ENCODE results near the gene COX6B1.

The COX6B1 gene

DNA sequence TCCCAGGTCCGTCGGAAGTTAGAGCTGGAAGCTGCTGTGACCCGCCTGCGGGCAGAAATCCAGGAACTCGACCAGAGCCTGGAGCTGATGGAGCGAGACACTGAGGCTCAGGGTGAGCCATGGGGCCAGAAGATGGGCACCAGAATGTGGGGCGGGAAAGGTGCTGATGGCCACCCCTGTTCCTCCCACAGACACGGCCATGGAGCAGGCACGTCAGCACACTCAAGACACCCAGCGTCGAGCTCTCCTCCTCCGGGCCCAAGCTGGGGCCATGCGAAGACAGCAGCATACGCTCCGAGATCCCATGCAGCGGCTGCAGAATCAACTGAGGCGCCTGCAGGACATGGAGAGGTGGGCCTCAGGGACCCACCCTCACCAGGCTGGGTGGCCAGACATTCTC is 33.1 kb upstream of the COX6B1 start:
- no peaks in the 10 kb centered on the region for H3K36me3 ChIP-seq (replicated peaks; ENCODE audit: insufficient read depth, low read length)

DNA sequence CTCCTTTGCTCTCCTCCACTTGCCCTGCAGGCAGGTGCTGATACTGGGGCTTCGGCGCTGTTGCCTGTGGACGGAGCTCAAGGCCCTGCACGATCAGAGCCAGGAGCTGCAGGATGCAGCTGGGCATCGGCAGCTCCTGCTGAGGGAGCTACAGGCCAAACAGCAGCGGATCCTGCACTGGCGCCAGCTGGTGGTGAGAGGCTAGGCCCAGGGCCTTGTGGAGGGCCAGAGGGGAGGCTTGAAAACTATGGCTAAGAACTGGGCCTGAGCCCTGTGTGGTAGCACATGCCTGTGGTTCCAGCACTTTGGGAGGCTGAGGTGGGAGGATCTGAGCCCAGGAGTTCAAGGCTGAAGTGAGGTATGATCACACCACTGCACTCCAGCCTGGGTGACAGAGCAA is 29.3 kb upstream of the COX6B1 start:
- Histone ChIP-seq H3K9me3 (replicated peaks; ENCODE audit: insufficient read depth, low read length) (no peaks in the 10 kb centered on the region), H3K36me3 (replicated peaks; ENCODE audit: insufficient read depth, low read length) (no peaks in the 10 kb centered on the region), H3K27ac (ENCODE audit: low read length) (no peak overlapping the region), H4K20me1 (ENCODE audit: insufficient read depth, low read length) (no peaks in the 10 kb centered on the region), H3K4me1 (ENCODE audit: low read length) (no peaks in the 10 kb centered on the region), H3F3A (ENCODE audit: insufficient read depth, low read length) (no peaks in the 10 kb centered on the region), H3K27me3 (replicated peaks; ENCODE audit: insufficient read depth, low read length) (no peaks in the 10 kb centered on the region), H2AFZ (ENCODE audit: low read length) (no peak overlapping the region), H3K9me2 (replicated peaks; ENCODE audit: insufficient read depth, low read length) (no peaks in the 10 kb centered on the region), H3K9ac (ENCODE audit: low read length) (no peak overlapping the region), H3K79me2 (ENCODE audit: low read length) (no peaks in the 10 kb centered on the region), H3K4me2 (ENCODE audit: low read depth, low read length) (no peak overlapping the region), H3K4me3 (ENCODE audit: low read length) (no peak overlapping the region)
- no peak for DNase-seq
- no peak for TF ChIP-seq EZH2phosphoT487 (IDR thresholded peaks at IDR 0.05; ENCODE audit: low read length)
- TF ChIP-seq EZH2 (optimal IDR thresholded peaks at IDR 0.05; ENCODE audit: low read depth, low read length): no peak
- TF ChIP-seq, protein P1, sequence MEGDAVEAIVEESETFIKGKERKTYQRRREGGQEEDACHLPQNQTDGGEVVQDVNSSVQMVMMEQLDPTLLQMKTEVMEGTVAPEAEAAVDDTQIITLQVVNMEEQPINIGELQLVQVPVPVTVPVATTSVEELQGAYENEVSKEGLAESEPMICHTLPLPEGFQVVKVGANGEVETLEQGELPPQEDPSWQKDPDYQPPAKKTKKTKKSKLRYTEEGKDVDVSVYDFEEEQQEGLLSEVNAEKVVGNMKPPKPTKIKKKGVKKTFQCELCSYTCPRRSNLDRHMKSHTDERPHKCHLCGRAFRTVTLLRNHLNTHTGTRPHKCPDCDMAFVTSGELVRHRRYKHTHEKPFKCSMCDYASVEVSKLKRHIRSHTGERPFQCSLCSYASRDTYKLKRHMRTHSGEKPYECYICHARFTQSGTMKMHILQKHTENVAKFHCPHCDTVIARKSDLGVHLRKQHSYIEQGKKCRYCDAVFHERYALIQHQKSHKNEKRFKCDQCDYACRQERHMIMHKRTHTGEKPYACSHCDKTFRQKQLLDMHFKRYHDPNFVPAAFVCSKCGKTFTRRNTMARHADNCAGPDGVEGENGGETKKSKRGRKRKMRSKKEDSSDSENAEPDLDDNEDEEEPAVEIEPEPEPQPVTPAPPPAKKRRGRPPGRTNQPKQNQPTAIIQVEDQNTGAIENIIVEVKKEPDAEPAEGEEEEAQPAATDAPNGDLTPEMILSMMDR (IDR thresholded peaks at IDR 0.05; ENCODE audit: low read length): no peak

More for the DNA sequence above, 33.1 kb upstream of the COX6B1 start:
- no peak overlapping the region for H3K9ac ChIP-seq (ENCODE audit: low read length)
- no peak overlapping the region for H3K4me2 ChIP-seq (ENCODE audit: low read depth, low read length)
- H3K9me2 ChIP-seq (replicated peaks; ENCODE audit: insufficient read depth, low read length): no peaks in the 10 kb centered on the region
- no peaks in the 10 kb centered on the region for H3K27me3 ChIP-seq (replicated peaks; ENCODE audit: insufficient read depth, low read length)
- H3F3A ChIP-seq (ENCODE audit: insufficient read depth, low read length): no peaks in the 10 kb centered on the region
- H4K20me1 ChIP-seq (ENCODE audit: insufficient read depth, low read length): no peaks in the 10 kb centered on the region
- H3K79me2 ChIP-seq (ENCODE audit: low read length): peaks cover 5% of the 10 kb centered on the region
- no peak overlapping the region for H3K27ac ChIP-seq (ENCODE audit: low read length)
- H2AFZ ChIP-seq (ENCODE audit: low read length): no peak overlapping the region
- TF ChIP-seq EZH2phosphoT487 (IDR thresholded peaks at IDR 0.05; ENCODE audit: low read length): no peak
- TF ChIP-seq EZH2 (optimal IDR thresholded peaks at IDR 0.05; ENCODE audit: low read depth, low read length): no peak
- TF ChIP-seq, protein P1 (IDR thresholded peaks at IDR 0.05; ENCODE audit: low read length): no peak
- H3K4me1 ChIP-seq (ENCODE audit: low read length): peaks cover 12% of the 10 kb centered on the region
- H3K4me3 ChIP-seq (ENCODE audit: low read length): no peak overlapping the region
- no peak for DNase-seq
- H3K9me3 ChIP-seq (replicated peaks; ENCODE audit: insufficient read depth, low read length): no peaks in the 10 kb centered on the region

DNA sequence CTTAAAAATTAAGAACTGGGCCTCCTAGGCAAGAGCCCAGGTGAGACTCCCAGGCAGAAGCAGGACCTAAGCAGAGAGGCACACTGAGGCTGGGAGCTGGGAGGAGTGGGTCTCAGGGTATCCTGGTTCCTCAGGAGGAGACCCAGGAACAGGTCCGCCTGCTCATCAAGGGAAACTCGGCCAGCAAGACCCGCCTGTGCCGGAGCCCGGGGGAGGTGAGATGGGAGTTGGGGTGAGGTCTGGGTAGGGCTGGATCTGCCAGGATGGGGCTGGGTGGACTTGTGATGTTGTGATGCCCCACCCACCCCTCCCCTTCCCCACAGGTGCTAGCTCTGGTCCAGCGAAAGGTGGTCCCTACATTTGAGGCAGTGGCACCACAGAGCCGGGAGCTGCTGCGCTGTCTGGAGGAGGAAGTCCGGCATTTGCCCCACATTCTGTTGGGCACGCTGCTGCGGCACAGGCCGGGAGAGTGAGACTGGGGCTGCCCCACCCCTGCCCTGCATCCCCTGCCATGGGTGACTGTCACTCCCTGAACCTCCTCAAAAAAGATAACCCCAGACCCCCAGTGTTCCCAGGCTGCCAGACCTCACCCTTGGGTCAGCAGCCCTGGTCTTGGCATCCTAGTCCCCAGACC is 28.7 kb upstream of the COX6B1 start:
- H3K27me3 ChIP-seq (replicated peaks; ENCODE audit: insufficient read depth, low read length): no peaks in the 10 kb centered on the region
- no peaks in the 10 kb centered on the region for H3K9me2 ChIP-seq (replicated peaks; ENCODE audit: insufficient read depth, low read length)
- H3K4me3 ChIP-seq (ENCODE audit: low read length): no peak overlapping the region
- TF ChIP-seq, protein P1 (IDR thresholded peaks at IDR 0.05; ENCODE audit: low read length): no peak
- TF ChIP-seq EZH2phosphoT487 (IDR thresholded peaks at IDR 0.05; ENCODE audit: low read length) (no peak), EZH2 (optimal IDR thresholded peaks at IDR 0.05; ENCODE audit: low read depth, low read length) (no peak)
- H3K79me2 ChIP-seq (ENCODE audit: low read length): no peaks in the 10 kb centered on the region
- H3K4me2 ChIP-seq (ENCODE audit: low read depth, low read length): no peak overlapping the region
- H3K9me3 ChIP-seq (replicated peaks; ENCODE audit: insufficient read depth, low read length): no peaks in the 10 kb centered on the region
- no peak for DNase-seq
- H3K27ac ChIP-seq (ENCODE audit: low read length): no peak overlapping the region
- H3K36me3 ChIP-seq (replicated peaks; ENCODE audit: insufficient read depth, low read length): no peaks in the 10 kb centered on the region
- H3F3A ChIP-seq (ENCODE audit: insufficient read depth, low read length): no peaks in the 10 kb centered on the region
- H3K4me1 ChIP-seq (ENCODE audit: low read length): no peaks in the 10 kb centered on the region
- no peak overlapping the region for H2AFZ ChIP-seq (ENCODE audit: low read length)
- H3K9ac ChIP-seq (ENCODE audit: low read length): no peak overlapping the region
- no peaks in the 10 kb centered on the region for H4K20me1 ChIP-seq (ENCODE audit: insufficient read depth, low read length)
